ENCODE measurements around the gene AOC2. TPM values are rescaled to one million over a fixed set of nuclear protein-coding genes. Genes with fewer than 3 reads are reported as not detected.

Gene AOC2
- total RNA-seq, 2 donors from 2014 or later = 1.6 to 3.8 TPM

DNA sequence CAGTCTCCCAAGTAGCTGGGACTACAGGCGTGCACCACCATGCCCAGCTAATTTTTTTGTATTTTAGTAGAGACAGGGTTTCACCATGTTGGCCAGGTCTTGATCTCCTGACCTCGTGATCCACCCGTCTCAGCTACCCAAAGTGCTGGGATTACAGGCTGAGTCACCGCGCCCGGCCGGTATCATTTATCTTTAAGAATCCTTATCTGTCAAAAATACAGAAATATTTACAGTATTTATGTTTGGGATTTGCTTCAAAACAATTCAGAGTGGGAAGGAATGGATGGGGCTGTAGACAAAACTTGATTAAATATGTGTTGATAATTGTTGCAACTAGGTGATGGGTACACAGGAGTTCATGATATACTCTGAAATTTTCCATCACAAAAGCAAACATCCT is 23.2 kb upstream of the AOC2 start:
- DNase-seq (no peak), ATAC-seq (no peak)
- intact Hi-C loops (cut with DNase I) = loop anchor here in 1 of 2 donors (5.0 kb wide), 1 partner anchor 99 kb away; no protein-coding TSS in a partner anchor

- DNase-seq (no peak), ATAC-seq (no peak)
- intact Hi-C loops (cut with DNase I) = no loop called here
Observed at GRCh38 chr17:42827472-42827871, 16.9 kb upstream of the AOC2 start.

DNA sequence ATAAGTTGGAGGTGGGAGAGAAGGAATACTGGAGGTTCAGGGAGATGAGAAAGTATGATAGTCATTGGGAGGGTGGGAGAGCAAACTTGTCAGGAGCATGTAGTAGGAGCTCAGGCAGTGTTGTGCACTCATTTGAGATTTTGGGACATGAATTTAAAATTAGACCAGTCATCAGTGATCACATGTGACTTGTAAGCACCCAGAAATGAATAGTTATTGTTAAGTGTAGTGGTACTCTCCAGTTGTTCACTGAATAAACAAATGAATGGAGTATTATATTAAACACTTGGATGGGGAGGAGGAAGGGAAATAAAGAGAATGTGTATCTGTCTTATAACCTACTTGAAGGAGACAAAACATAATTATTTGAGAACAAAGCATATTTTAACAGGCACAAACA is 13.4 kb upstream of the AOC2 start:
- DNase-seq (no peak), ATAC-seq (no peak)
- intact Hi-C loops (cut with DNase I) = no loop called here

DNA sequence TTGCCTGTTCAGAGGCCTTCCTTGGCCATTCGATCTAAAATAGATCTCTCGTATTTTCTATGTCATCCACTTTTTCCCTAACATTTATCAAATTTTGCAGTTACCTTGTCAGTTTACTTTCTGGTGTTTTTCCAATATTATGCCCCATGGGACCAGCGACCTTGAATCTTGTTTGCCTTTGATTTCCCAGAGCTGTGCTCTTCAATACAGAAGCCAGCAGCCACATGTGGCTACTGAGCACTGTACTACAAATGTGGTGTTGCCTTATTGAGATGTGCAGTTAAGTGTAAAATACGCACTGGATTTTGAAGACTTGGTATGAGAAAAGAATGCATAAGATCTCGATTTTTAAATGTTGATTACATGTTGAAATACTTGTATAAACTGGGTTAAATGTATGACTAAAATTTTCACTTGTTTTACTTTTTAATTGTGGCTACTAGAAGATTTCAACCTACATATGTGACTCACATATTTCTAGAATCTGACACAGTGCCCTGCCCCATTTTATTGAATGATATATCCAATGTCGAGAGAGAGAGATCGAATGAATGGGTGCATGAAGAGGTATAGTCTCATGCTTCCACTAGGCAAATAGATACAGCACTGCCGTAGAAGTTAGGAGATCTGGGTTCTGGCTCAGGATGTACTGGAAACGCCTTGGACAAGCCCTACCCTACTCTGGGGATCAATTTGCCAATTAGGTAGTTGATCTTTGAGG is 12.0 kb upstream of the AOC2 start:
- intact Hi-C loops (cut with DNase I) = no loop called here
- DNase-seq (no peak), ATAC-seq (peak; percentile 4 to 8)

- intact Hi-C loops (cut with DNase I) = no loop called here
- ATAC-seq = peak; percentile 98
- DNase-seq = peak; percentile 96
Observed at GRCh38 chr17:42832934-42833766, 11.2 kb upstream of the AOC2 start, which contains the start of gene PSME3. Gene PSME3 (plus strand): TSS chr17:42833397. CDS start chr17:42833632, 235 bp downstream.

- ATAC-seq (peak; percentile 9 to 14), DNase-seq (no peak)
- intact Hi-C loops (cut with DNase I) = no loop called here
Observed at GRCh38 chr17:42833767-42834422, 10.5 kb upstream of the AOC2 start.

GRCh38 chr17:42835732-42836131 is 8.6 kb upstream of the AOC2 start:
- no peak for ATAC-seq
- intact Hi-C loops (cut with DNase I) = no loop called here
- no peak for DNase-seq

DNA sequence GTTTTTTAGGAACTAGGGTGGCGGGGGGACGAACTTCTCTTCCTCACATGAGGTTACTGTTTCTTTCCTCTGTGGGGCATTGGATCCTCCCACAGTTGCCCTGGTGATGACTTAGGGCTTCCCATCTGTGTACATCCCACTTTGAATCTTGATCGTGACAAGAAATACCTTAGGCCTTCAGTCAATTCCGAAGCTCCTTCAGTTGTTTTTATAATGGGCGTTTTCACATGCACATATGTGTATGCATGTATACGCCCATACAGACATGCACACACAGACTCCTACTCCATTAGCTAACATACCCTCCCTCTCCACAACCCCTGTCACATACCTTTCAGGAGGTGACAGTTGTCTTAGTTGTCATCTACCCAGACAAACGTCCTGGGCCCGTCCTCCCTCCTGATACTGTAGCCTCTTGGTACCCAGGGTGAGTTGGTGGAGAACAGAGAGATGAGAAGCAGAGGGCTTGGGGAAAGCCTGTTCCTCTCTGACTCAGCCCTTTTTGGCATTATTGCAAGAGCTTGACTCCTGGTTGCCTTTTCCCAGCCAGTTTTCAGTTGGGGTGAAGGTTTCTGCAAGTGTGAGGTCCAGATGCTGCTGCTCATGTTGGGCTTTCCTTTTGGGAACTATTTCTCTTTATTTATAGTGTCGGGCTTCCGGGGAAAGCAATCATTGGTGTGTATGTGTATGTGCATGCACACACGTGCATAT is 2.2 kb upstream of the AOC2 start:
- DNase-seq (no peak), ATAC-seq (no peak)
- intact Hi-C loops (cut with DNase I) = loop anchor here (2.0 to 5.0 kb wide), 2 partner anchors 95 kb away; no protein-coding TSS in a partner anchor

DNA sequence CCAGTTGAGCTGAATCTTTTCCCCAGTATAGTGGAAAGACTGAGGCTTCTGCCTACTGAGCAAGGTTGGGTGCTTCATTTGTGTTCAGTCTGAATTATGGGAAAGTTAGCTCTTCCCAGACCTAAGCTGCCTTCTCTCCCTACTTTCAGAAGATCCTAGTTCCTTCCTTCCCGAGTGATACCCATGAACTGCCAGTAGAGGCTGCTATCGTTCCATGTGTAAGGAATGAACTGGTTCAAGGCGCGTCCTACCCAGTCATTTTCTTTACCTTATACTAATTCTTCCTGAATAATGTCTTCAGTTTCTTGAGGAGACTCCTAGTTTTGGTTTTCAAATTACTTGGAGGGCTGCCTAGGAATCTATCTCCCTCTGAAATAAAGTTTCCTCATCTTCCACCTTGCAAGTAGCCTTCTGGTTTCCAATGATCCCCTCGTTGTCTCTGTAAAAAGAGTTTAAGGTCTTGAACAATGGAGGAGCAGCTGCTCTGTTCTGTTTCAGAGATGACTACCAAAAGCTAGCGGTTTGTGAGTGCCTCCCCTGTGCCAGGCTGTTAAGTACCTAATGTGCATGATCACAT is 934 bp upstream of the AOC2 start:
- intact Hi-C loops (cut with DNase I) = loop anchor here (2.0 to 5.0 kb wide), 2 partner anchors 93 to 94 kb away; no protein-coding TSS in a partner anchor
- peak; percentile 63 to 69 for ATAC-seq
- no peak for DNase-seq

DNA sequence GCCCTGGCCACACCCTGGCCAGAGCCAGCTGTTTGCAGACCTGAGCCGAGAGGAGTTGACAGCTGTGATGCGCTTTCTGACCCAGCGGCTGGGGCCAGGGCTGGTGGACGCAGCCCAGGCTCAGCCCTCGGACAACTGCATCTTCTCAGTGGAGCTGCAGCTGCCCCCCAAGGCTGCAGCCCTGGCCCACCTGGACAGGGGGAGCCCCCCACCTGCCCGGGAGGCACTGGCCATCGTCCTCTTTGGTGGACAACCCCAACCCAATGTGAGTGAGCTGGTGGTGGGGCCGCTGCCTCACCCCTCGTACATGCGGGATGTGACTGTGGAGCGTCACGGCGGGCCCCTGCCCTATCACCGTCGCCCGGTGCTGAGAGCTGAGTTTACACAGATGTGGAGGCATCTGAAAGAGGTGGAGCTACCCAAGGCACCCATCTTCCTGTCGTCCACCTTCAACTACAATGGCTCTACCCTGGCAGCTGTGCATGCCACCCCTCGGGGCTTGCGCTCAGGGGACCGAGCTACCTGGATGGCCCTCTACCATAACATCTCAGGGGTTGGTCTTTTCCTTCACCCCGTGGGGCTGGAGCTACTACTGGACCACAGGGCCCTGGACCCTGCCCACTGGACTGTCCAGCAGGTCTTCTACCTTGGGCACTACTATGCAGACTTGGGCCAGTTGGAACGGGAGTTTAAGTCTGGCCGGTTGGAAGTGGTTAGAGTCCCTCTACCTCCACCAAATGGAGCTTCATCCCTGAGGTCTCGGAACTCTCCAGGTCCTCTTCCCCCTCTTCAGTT is 578 bp downstream of the AOC2 start:
- intact Hi-C loops (cut with DNase I) = loop anchor here in 1 of 2 donors (5.0 kb wide), 1 partner anchor 92 kb away; no protein-coding TSS in a partner anchor
- ATAC-seq (no peak), DNase-seq (no peak)

DNA sequence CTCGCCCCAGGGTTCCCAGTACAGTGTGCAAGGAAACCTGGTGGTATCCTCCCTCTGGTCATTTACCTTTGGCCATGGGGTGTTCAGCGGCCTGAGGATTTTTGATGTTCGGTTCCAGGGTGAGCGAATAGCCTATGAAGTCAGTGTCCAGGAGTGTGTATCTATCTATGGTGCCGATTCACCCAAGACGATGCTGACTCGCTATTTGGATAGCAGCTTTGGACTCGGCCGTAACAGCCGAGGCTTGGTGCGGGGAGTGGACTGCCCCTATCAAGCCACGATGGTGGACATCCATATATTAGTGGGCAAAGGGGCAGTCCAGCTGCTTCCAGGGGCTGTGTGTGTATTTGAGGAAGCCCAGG is 1.2 kb downstream of the AOC2 start:
- intact Hi-C loops (cut with DNase I) = no loop called here
- DNase-seq (no peak), ATAC-seq (no peak)

- intact Hi-C loops (cut with DNase I) = no loop called here
- ATAC-seq (peak in 1 of 2 donors; percentile 40), DNase-seq (no peak)
Observed at GRCh38 chr17:42845918-42846593, 1.7 kb downstream of the AOC2 start.

DNA sequence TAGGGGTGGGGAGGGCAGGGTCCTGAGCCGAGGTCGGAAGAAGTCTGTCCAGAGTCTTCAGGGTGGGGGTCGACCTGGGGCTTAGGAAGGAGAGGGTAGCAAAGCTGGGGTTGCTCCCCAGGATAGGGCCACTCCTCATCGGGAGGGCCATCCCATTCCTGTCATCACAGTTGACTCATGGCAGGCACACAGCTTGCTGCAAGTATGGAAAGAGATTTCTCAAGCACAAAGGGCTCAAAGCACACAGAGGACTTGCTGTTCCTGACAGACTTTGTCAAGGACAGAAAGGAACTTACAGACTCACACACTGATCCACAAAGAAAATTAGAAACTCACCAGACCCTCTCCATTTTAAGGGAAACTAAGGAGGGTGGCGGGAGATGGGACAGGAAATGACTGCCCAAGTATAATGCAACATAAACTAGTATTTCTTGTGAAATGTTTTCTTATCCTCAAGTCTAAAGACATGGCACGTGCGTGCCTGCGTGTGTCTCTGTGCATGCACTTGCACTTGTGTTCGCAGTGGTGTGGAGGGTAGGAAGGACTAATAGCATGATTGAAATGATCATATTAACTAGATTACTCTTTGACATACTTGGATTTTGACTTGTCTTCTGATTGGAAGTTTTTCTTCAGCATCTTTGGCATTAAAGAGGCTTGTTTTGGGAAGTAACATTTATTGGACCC is 2.4 kb downstream of the AOC2 start:
- intact Hi-C loops (cut with DNase I) = no loop called here
- DNase-seq (peak; percentile 44), ATAC-seq (peak; percentile 24 to 28)

GRCh38 chr17:42848093-42848492 is 3.7 kb downstream of the AOC2 start:
- intact Hi-C loops (cut with DNase I) = no loop called here
- DNase-seq (no peak), ATAC-seq (no peak)

- DNase-seq (no peak), ATAC-seq (no peak)
- intact Hi-C loops (cut with DNase I) = no loop called here
Observed at GRCh38 chr17:42849031-42849430, 4.7 kb downstream of the AOC2 start.

- ATAC-seq (peak in 1 of 2 donors; percentile 36), DNase-seq (no peak)
Observed at GRCh38 chr17:42849451-42850181, 5.2 kb downstream of the AOC2 start.

More at GRCh38 chr17:42849451-42850181, 5.2 kb downstream of the AOC2 start:
- intact Hi-C loops (cut with DNase I) = no loop called here
